Measurements from ENCODE around the gene DFFA.
"Not testable (repeated sequence)": the region's sequence is repeated elsewhere in the genome, so short reads cannot be mapped to it uniquely, and the experiment has no call there.

The DFFA gene

DNA sequence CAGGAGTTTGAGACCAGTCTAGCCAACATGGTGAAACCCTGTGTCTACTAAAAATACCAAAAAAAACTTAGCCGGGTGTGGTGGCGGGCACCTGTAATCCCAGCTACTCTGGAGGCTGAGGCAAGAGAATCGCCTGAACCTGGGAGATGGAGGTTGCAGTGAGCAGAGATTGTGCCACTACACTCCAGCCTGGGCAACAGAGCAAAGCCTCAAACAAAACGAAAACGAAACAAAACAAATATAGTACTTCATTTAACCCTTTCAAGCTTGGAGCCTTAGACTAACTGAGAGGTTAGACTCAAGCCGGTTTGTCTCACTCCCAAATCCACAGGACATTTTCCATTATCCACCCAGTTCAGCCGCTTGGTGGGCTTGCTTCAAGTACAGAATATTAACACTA, 14.9 kb downstream of the DFFA start:
- DNase-seq, result not testable (repeated sequence)

DNA sequence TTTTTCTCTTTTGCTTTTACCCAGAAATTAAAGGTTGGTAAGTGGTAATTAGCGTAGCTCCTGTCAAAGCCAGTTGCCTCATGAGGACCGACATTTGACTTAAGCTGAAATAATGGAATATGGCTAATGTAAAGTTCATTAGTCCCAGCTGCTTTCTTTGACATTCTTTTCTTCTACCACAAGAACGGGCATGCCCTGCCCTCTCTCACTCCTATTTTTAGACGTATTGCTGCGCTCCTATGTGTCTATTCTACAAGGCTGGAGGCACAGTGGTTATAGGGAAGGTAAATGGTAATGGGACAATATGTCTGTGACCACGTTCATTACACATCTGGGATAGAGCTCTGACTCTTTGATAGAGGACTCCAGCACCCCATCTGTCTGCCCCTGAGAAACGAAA, 15.7 kb downstream of the DFFA start:
- DNase-seq, result no peak

DNA sequence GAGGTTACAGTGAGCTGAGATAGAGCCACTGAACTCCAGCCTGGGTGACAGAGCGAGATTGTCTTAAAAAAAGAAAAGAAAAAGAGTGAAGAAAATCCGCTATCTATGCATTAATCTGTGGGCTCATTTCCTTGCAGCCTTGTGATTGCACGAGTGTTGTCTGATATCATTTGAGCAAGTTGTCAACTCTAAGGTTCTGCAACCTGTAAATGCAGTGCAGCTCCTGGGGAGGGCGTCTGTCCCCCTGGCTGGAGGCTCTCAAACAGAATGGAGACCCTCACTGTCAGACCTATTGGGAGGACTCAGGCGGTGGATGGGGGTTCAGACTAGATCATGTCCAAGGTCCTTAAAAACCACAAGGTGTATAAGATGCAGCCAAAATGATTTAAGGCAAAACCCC, 16.3 kb downstream of the DFFA start:
- DNase-seq, result no peak

DNA sequence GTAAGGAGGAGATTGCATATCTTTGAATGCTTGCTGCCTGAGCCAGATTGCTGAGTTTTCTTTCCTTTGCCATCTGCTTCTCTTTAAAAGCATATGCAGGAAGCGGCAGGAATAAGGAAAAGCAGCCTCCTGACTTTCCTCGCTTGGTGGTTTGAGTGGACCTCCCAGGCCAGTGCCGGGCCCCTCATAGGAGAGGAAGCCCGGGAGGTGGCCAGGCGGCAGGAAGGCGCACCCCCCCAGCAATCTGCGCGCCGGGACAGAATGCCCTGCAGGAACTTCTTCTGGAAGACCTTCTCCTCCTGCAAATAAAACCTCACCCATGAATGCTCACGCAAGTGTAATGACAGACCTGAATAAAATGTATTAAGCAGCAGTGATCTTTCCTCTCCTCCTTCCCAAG, 21.0 kb downstream of the DFFA start:
- DNase-seq, result no peak

DNA sequence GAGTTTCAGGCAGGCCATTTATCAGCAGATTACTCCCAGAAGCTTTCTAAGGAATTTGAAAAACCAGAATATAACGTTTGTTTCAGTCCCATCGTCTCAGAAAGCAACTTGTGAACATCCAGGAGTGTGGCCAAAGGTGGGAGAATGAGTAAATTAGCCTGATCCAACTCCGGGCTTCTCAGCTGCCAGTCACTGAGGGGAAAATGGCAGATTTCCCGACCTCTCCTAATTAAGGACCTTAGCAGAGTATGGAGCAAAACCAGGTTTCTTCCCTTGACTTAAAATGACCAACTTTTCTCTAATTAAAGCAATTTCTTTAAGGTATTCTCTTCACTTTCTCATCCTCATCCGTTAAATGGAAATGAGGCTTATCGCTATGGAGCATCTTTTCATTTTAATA, 21.5 kb downstream of the DFFA start:
- DNase-seq, result no peak

DNA sequence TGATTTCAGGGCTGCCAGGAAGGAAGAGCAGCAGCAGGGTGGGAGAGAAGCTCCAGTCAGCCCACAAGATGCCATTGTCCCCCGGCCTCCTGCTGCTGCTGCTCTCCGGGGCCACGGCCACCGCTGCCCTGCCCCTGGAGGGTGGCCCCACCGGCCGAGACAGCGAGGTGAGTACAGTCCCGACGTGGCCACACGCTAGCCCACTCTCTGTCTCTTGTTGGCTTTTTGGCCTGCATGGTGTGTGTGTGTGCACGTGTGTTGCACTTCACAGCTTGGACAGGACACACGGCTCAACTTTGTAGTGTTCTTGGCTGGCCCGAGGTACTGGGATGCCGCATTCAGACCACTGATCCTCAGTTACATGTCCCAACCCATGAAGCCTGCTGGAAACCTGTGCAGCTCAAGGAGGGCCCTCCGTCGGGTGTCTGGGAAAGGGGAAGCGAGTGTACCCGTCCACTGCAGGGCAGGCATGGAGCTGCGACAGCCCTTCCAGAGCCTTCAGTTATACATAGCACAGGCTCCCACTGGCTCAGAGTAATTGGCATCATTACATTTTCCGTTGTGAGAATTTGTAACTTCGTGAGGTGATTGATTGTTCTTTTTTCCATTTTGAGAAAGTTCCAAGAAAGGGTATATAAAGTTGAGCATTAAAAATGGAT, 22.0 kb downstream of the DFFA start:
- DNase-seq, result no peak

DNA sequence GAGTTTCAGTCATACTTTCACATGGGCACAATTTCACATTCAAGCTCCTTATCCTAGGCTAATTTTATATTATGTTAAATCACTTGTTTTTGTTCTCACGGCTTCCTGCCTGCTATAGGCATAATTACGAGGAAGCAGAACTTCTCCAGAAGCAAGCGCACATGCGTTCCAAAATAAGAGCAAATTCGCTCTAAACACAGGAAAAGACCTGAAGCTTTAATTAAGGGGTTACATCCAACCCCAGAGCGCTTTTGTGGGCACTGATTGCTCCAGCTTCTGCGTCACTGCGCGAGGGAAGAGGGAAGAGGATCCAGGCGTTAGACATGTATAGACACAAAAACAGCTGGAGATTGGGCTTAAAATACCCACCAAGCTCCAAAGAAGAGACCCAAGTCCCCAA, 22.6 kb downstream of the DFFA start, which contains the start of gene CORT:
CORT (plus strand) TSS at position 281 of the 400 bp plus-strand sequence. CDS start 193 bp downstream, outside the sequence.
- no peak for DNase-seq

DNA sequence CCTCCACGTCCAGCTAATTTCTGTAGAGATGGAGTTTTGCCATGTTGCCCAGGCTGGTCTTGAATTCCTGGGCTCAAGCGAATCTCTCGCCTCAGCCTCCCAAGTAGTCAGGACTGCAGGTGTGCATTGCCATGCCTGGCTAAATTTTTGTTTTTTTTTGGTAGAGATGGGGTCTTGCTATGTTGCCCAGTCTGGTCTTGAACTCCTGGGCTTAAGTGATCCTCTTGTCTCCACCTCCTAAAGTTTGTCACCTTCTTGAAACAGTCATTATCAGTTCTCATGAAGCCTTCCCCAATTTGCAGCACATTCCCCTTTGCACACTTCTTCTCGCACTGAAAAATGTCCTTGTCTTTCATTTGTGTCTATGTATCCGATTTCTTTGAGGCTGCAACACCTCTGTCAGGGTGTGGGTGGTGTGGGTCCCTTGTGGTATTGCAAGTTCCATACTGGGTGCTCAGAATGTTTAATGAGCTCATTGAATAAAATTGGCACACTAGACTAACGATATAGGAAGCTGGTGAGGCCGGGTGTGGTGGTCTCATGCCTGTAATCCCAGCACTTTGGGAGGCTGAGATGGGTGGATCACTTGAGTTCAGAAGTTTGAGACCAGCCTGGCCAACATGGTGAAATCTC, 25.4 kb downstream of the DFFA start:
- no peak for DNase-seq

DNA sequence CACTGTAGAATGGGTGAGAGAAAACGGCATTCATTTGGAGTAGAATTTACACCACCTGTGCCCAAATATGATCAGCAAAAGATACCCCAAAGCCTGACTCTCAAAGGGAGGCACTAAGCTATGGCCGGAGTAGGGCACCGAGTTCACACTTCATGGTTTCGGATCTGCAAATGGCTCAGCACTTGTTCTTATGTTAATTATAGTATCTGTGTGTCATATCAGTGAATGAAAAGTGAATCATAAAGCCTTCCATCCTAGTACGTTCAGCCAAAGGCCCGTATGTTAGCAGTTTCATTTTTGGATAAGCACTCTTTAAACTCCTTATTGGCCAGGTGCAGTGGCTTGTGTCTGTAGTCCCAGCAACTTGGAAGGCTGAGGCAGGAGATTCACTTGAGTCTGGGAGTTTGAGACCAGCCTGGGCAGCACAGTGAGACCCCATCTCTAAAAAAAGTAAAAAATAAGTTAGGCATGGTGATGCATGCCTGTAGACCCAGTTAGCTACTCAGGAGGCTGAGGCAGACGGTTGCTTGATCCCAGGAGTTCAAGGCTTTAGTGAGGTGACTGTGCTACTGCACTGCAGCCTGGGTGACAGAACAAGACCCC, 27.4 kb downstream of the DFFA start:
- DNase-seq, result no peak

DNA sequence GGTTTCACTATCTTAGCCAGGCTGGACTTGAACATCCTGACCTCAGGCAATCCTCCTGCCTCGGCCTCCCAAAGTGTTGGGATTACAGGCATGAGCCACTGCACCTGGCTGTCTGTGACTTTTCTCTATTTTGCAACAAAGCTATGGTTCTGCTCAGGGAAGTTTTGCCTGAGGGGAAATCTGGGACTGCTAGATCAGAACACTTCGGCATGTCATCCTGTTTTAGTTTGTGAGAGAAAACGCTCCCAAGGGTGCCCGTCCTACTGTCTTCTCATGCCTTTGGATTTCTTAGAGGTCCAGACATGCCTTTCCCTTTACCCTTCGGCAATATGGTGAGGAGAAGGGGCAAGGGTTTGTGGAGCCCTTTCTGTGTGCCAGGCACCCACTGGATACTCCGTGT, 28.1 kb downstream of the DFFA start:
- DNase-seq, result no peak

DNA sequence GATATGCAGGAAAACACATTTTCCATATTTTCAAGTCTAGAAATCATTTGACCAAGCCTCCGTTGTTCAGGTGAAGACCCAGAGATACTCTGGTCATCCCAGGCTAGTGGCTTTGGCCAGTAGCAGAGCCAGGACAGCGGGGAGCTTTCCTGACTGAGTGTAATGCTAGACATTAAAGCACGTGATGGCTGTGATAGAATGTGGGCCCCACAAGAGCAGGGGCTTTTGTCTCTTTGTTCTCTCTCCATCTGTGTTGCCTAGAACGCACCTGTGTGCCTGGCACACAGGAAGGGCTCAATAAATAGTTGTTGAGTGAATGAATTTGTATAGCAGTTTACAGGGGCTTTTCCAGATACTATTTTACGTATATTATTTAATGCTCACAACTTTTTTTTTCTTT, 31.5 kb downstream of the DFFA start:
- DNase-seq, result no peak

DNA sequence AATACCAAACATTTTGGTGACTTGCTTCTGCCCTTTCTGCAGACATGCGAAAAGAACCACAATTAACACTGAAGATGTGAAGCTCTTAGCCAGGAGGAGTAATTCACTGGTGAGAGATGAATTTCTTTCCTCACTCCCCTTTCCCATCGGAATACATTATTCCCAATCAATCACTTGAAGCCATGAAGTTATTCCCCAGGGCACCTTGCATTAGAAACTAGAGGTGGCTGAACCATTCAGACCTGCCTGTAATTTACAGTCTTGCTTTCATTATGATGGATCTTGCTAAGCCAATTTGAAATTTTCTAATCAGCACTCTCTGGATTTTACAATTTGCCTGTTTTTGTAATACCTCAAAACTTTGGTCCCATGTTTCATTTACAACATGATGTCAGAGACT, 32.0 kb downstream of the DFFA start:
- no peak for DNase-seq

DNA sequence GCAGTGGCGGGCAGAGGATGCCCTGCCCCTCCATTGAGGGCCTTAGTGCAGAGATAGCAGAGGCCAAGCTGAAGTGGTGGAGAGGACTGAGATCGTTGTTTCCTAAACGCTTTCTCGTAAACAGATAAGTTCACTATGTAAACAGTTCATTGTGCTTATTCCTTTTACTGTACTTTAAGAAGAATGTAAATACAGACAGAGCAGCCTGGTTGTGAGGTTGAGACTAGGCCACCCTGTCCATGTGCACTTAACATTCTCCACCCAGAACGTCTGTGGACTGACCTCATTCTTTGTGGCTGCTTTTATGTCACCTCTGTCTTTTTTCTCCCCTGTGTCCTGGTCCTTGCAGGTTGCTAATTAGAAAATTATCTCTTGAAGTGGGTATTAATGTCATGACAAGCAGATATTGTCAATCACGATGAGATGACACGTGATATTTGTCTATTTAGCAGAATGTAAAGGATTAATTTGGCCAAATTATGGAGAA, 33.6 kb downstream of the DFFA start:
- no peak for DNase-seq

DNA sequence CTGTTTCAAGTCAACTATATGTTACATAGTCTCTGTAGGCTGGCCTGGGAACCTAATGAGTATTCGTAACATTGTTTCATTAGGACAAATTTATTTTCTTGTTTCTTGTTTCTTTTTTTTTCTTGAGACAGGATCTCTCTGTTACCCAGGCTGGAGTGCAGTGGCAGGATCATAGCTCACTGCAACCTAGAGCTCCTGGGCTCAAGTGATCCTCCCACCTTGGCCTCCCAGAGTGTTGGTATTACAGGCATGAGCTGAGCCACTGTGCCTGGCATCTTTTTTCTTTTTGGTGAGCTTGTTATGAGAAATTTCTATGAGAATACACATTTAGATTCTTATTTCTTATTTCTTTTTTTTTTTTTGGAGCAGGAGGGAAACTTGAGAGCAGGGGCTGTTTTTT, 35.3 kb downstream of the DFFA start:
- DNase-seq, result no peak

DNA sequence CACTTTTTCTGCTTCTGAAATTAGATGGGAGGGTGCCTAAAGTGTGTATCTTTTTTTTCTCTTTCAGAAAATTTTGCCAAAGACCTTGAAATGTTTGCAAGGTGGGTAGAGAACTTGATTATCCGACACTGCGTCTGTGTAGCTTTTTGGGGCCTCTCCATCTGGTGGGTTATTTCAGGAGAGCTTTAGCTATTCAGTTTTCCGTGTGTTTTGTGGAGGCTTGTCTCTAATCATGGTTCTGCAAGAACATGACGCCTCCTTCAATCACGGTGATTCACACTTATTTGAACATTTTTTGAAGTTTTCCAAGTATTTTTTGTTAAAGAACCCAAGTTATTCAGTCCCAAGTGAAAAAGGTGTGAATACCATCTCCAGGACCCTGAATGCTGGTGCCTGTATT, 37.7 kb downstream of the DFFA start:
- DNase-seq, result no peak

DNA sequence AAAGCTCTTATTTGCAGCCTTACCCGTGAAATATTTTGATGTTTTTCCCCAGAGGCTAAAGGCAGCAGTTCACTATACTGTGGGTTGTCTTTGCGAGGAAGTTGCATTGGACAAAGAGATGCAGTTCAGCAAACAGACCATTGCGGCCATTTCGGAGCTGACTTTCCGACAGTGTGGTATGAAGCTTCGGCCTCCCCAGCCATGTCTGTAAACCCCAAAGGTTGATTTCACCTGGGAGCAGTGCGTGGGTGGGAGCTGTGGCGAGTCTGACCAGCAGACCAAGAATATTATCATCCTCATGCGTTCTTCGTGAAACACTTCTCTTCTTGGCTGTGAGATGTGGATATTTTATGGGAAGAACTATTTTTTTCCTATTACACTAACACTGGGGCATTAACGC, 38.5 kb downstream of the DFFA start:
- DNase-seq, result no peak

DNA sequence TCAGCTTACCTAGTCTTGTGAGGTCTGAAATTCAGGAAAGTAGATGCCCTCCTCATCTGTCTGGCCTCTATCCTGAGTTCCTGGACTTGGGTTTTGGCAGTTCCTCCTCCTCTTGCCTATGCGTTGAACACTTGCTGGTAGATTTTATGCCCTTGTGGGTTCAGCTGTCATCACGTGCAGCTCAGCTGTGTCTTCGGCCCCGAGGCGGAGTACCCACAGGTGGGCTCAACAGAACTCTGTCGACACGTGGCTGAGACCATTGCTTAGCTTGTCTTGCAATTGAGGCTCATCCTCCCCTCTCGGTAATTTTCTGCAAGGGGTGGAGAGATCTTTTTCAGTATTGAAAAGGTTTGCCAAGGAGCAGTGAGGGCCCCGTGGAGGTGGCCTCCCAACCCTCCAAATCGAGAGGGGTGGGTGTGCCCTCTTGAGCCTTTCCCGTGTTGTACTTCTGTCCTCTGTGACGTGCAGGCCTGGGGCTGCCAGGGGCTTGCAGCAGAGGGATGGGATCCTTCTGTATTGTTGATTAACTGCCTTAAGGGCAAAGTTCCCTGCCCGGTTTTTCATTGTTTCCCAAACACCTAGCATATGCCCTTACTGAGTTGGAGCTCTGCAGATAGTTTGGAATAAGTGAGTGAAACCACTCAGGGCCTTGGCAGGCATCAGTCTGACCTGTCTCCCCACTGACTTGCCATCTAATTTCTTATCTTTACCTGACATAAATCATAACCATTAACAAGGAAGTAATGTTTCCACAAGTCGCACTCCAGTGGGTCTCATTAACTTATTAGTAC, 39.2 kb downstream of the DFFA start:
- no peak for DNase-seq

DNA sequence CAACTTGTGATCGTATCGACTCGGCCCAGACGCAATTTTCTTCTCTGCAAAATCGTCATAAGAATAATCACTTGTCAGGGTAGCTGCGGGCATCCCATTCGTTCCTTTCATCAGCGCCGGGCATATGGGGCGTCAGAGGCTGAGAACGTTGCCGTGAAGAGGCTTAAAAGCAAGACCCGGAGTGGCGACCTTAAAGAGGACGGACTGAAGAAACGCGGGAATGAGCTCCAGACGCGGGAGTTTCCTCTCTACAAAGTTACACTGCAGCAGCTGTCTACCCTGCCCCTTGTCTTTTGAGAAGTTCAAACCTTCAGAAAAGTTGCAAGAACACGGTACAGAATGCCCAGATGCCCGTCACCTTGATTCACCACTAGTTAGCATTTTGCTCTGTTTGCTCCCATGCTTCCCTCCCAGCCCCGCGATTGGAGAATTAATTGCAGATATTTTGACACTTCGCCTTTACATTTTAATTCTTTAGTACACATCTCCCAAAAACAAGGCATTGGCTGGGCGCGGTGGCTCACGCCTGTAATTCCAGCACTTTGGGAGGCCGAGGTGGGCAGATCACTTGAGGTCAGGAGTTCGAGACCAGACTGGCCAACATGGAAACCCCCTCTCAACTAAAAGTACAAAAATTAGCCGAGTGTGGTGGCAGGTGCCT, 41.1 kb downstream of the DFFA start:
- no peak for DNase-seq

DNA sequence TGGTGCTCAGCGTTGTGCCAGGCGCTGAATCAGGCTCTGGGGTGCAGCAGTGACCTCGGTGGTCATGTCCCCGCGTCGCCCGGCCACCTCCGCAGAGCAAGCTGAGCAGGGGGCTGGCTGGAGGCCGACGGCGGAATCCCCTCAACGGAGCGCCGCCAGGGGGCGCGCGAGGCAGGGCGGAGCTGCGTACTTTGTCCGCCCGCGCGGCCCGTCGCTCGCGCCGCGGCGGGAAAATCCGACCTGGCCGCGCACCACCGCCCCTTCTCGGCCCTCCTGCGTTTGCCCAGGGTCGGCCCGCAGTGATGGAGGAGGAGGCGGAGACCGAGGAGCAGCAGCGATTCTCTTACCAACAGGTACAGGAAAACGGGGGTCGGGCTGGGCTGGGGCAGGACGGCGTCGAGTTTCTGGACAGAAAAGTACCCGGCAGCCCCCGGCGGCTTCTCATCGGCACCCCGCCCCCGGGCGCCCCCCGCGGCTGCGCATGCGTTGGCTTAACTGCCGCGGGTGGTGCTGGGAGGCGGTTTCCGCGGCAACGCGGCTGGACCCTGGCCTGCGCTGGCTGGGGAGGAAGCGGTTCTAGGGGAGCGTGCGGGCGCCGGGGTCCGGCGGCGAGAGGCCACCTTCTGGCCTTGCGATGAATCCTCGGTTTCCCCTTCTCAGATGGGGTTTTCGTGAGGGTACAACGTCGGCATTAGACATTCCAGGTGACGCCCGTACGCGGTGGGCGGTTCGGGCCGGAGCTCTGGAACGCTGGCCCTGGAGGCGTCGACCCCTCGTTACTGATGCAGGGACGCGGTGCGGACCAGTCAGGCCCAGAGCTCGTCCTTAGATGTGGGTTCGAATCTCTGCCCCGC, 41.9 kb downstream of the DFFA start, which contains the start of gene CENPS:
CENPS (plus strand) TSS at position 218 of the 854 bp plus-strand sequence; CDS start at position 303, 85 bp downstream.
- peak; percentile 68 for DNase-seq

DNA sequence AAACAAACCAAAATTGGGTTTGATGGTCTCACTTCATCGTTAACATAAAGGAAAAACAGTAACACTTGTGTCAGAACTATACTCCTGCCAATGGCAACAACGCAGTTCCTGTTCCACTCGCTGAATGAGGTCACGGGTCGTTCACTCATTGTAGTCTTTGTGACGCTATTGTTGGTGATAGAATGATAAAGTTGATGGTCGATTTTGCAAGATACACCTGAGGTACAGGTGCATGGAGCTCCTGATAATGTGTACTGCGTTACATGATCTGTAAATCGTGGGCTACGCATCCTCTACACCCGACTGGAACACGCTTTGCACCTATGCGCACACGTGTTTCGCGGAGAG, 42.5 kb downstream of the DFFA start:
- DNase-seq, result no peak

DNA sequence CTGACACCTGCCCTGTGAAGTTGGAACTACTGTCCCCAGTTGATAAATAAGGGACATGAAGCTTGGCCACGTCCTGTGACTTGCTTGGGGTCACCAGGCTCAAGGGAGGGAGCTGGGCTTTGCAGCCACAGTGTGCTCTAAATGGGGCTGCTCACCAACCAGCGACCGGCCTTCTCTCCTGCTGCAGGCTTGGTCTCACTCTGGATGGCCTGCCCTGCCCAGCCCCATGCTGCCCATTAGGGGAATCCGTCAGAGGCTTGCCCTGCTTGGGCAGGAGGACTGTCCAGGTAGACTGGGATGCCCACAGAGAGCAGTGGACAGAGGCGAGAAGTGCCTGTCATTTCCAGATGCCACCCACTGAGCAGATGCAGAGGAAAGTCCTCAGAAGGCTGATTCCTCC, 43.3 kb downstream of the DFFA start:
- DNase-seq, result no peak

DNA sequence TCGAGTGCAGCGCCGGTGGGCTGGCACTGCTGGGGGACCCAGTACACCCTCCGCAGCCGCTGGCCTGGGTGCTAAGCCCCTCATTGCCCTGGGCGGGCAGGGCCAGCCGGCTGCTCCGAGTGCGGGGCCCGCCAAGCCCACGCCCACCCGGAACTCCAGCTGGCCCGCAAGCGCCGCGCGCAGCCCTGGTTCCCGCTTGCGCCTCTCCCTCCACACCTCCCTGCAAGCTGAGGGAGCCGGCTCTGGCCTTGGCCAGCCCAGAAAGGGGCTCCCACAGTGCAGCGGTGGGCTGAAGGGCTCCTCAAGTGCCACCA, 45.8 kb downstream of the DFFA start:
- DNase-seq, result not testable (repeated sequence)

Measured in cortex of kidney (tissue), 1 donor.